Hematopoietic multipotent progenitor cell (in vitro differentiated cells): ENCODE data around the gene PATL1. TPM values are rescaled to one million over a fixed set of nuclear protein-coding genes. Genes with fewer than 3 reads are reported as not detected.

Experiments used
- DNase-seq, 3 donors: peaks; one replicate each; pipeline ENCODE4 v3.0.0-alpha.2; 2011 to 2015; ENCODE audit warnings: low read depth in 2 of 3, low spot score in 2 of 3
- small RNA-seq: library from RNA; depleted of rRNA; stranded (forward); fragments of <200 nt; gene quantifications from one replicate; pipeline ENCODE3, GENCODE V24; 2012
- total RNA-seq: library from RNA; depleted of rRNA; stranded (reverse); fragments of >200 nt; gene quantifications from one replicate; pipeline ENCODE4 v1.2.3, GENCODE V29; 2012

Gene PATL1
- total RNA-seq, 1 donor: 8.3 TPM

DNA sequence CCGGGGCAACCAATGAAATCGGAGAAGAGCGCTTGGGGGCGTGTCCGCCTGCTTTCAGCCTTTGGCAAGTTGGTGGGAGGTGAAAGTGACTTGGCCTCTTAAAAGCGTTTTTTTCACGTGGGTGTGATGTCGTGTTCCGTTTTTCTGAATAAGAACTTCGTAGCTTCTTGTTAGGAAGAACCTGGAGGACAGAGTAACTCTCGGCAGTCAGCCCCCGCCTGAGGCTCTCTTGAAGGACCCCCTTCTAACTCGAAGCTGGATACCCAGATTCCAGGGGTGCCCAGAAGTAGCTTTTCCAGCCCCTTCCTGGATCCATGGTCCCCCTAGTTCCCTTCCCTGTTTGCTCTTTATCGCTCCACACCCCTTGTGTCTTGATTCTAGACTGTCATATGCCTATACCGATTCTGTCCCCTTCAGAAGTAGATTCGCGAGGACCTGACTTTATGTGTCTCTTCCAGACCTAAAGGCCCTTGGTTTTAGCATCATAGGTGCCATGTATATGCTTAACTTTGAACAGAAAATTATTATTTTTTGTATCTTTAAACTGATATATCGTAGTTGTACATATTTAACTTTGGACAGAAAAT lies 52.3 kb downstream of the PATL1 start:
- no peak for DNase-seq

- peak; percentile 96 to 100 (median 100) for DNase-seq
Observed at GRCh38 chr11:59615637-59616395, 53.0 kb downstream of the PATL1 start, which contains the start of gene OSBP. Gene OSBP (minus strand): TSS chr11:59615774. CDS start chr11:59615664, 110 bp downstream.

- DNase-seq: peak in 2 of 3 donors; percentile 31 to 36
Observed at GRCh38 chr11:59615120-59615636, 53.7 kb downstream of the PATL1 start.

GRCh38 chr11:59614277-59615119 lies 54.3 kb downstream of the PATL1 start:
- peak in 1 of 3 donors; percentile 3 for DNase-seq

GRCh38 chr11:59611570-59612565 lies 57.0 kb downstream of the PATL1 start:
- DNase-seq: no peak

- DNase-seq: no peak
Observed at GRCh38 chr11:59610289-59610688, 58.5 kb downstream of the PATL1 start.

DNA sequence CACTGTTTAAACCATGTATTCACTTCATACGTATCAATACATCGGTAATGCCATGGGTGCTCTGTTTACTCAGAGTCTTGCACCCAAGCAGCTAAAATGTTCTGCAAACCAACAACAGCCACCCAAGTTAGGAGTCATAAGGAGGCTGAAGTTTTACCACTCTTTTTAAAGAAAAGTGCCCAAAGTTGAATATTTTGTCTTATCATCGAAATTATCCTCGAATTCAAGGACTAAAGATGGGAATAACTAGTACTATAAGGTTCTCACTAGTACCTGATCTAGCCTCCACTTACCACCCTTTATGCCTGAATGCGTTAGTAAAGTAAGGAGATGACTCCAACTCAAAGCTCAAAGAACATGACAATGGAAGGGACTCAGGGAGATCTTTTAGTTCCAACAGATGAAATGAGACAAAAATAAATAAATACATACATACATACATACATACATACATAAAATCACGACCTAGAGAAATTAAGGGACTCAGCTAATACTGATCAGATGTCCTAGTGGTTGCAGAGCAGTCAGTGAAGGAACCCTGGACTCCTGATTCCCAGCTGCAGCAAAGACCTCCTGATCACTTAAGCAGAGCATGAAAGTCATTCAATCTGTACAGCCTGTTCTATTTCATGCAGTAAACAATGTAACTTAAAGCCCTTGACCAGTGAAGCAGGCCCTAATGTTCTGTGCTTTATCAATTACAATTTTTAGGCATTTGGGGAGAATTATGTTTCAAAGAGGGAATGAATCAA lies 61.0 kb downstream of the PATL1 start:
- no peak for DNase-seq

- no peak for DNase-seq
Observed at GRCh38 chr11:59602432-59602831, 66.4 kb downstream of the PATL1 start.

GRCh38 chr11:59601788-59602187 lies 67.0 kb downstream of the PATL1 start:
- no peak for DNase-seq

GRCh38 chr11:59600636-59601035 lies 68.2 kb downstream of the PATL1 start:
- no peak for DNase-seq

- DNase-seq: no peak
Observed at GRCh38 chr11:59600234-59600633, 68.6 kb downstream of the PATL1 start.

GRCh38 chr11:59598961-59599360 lies 69.9 kb downstream of the PATL1 start:
- DNase-seq: no peak

Small RNA genes lying within 50 kb of the gene (small RNA-seq; reads per million reads assigned to genes)
- not detected for gene MIR3162

Other genes with a start within 250 kb of the PATL1 start
- under 0.01 TPM for gene OR5A2, start 242.6 kb downstream of the PATL1 start, total RNA-seq
- under 0.01 TPM for gene OR5A1, start 232.6 kb downstream of the PATL1 start, total RNA-seq
- gene OR4D6, start 212.1 kb downstream of the PATL1 start, total RNA-seq: not detected
- not detected for gene OR4D10, start 195.7 kb downstream of the PATL1 start, total RNA-seq
- gene OR4D11, start 165.5 kb downstream of the PATL1 start, total RNA-seq: not detected
- under 0.01 TPM for gene OR4D9, start 157.5 kb downstream of the PATL1 start, total RNA-seq
- gene OSBP, start 53.3 kb downstream of the PATL1 start, total RNA-seq: 23.7 TPM
- gene OR10V1, start 44.8 kb upstream of the PATL1 start, total RNA-seq: not detected
- 23.2 TPM for gene STX3, start 86.3 kb upstream of the PATL1 start, total RNA-seq
- 80.2 TPM for gene MRPL16, start 141.7 kb upstream of the PATL1 start, total RNA-seq
- not detected for gene CBLIF, start 176.5 kb upstream of the PATL1 start, total RNA-seq
- gene TCN1, start 197.4 kb upstream of the PATL1 start, total RNA-seq: under 0.01 TPM
- gene OOSP3, start 209.7 kb upstream of the PATL1 start, total RNA-seq: not detected